NCI-H446 treated with DMSO at 0.1 percent for 48 hours (cell line): ENCODE results near the gene PER3.
"Not testable (repeated sequence)": the region's sequence is repeated elsewhere in the genome, so short reads cannot be mapped to it uniquely, and the experiment has no call there.

Source experiments
- DNase-seq: peaks from one replicate; lab custom pipeline; 2025; lab: John Stamatoyannopoulos, UW

Gene PER3

DNA sequence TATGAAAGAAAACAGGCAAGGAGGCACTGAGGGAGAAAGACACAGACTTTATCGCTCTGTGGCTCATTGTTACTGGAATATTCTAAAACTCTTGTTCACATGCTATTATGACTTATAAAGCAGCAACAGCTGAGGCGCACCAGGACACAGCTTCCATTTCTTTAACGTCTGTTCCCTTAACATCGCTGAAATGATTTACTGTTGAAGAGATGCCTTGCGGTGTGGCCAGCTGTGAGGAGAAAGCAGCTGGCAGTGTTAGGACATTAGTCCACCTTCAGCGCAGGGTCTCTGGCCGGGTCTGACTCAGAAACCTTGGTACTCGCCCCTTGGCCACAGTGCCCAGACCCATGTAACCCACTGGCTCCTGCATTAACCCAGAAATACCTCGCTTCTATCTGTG, 3.1 kb upstream of the PER3 start:
- DNase-seq: no peak

DNA sequence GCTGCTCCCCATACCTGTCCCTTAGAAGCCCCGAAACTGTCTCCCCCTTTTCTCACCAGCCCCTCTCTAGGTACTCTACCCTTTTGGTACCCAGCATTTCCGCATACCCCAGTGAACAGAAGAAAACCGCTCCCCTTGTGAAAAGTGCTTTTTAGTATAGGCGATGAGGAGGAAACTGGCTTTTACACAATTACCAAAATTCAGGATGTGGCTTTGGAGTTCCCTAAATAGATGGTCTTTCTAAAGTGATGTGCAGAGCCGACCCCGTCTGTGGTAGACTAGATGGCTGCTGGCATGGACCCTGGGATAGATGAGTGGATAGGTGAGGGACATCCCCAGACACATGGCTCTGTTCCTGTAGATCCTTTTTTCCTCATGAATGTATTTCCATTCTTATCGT, 2.6 kb upstream of the PER3 start:
- DNase-seq: no peak

DNA sequence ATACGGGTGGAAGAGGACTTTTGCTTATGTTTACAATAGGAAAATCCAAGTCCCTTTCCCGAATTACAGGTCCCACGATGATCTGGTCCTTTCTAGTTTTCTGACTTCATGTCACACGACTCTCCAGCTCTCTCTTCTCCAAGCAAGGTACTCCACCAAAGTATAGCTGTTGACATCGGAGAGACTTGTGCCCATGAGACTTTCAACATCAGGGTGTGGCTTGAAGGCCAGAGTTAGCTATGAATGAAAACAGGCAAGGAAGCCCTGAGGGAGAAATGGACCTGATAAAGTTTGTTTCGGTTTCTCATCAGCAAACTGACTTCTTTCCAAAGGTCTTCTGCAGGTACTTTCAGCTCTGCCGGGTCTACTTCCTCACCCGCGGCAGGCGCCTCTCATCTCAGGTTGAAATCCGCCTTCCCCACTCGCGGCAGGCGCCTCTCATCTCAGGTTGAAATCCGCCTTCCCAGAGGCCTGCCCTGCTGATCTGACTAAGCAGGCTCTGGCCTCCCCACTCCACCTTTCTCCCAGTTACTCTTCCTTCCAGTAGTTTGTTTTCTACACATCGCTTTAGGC, 2.1 kb upstream of the PER3 start:
- DNase-seq: no peak

DNA sequence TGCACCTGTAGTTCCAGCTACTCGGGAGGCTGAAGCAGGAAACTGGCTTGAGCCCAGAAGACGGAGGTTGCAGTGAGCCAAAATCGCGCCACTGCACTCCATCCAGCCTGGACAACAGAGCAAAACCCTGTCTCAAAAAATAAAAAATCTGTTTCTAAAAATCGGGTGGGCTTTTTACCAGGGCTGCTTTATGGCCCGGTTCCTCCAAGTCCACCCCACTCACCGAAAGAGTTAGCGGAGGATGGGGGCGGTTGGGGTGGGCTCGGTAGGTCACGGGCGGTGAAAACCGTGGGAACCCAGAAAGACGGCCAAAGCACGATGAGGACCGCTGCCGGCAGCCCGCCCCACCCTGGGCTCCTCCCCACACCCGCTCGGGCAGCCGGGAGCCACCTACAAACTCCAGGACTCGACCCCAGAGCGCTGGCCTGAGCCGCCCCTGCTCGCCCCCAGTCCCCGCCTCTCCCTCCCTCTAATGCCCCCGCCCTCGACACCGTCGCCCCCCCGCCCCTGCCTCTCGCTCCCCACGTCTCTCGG, 846 bp upstream of the PER3 start:
- DNase-seq: peak; percentile 39

DNA sequence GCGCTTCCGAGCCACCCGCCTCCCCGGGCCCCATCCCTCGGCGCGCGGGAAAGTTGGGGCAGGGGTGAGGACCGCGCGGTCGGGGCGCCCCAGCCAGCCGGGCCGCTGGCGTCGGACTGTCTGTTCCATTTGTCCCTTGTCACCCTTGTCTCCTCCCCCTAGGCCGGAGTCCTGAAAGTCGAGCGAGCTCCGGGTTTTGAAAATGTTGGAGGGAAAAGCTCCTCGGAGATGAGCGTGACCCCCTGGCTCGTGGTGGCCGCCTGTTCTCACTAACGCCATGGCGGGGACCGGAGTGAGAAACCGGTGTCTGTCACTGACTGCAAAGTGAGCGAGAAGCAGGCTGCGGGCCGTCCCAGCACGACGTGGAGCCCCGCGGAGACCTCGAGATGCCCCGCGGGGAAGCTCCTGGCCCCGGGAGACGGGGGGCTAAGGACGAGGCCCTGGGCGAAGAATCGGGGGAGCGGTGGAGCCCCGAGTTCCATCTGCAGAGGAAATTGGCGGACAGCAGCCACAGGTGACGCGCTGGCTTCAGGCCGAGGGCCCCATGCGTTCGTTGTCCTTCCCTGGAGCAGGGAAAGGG, 491 bp downstream of the PER3 start:
- no peak for DNase-seq

DNA sequence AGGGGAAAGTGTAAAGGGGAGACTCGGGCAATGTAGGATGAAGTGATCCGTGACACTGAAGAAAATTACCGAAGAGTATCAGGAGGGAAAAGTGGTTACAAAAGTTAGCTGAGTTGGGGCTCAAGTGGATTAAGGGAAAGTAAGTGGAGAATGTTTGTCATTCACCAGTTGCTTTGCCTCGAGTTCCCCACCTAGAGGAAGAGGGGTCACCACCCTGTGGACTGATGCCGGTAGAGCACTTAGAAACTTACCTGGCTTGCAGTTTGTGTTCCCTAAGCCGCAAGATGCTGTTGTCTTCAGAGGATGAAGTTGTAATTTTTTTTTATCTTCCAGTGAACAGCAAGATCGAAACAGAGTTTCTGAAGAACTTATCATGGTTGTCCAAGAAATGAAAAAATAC, 1.0 kb downstream of the PER3 start:
- no peak for DNase-seq

- no peak for DNase-seq
Measured at GRCh38 chr1:7786795-7787194, 2.7 kb downstream of the PER3 start.

DNA sequence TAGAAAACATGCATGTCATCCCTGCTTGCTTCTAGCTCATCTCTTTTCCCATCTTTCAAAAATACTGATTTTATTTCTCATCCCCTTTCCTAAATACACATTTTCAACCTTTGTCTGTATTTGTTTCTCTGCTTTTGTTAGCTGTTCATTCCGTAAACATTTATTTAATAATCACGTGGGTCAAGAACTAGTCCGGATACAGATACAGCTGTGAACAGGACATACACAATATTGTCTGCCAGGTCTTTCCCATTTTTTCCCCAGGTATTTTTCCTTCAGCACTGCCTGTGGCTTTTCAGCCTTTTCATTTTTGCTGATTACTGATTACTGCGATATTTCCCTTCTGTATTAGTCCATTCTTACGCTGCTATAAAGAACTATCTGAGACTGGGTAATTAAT, 5.7 kb downstream of the PER3 start:
- no peak for DNase-seq

- not testable (repeated sequence) for DNase-seq
Measured at GRCh38 chr1:7791027-7791426, 6.9 kb downstream of the PER3 start.

- no peak for DNase-seq
Measured at GRCh38 chr1:7795406-7795805, 11.3 kb downstream of the PER3 start.

DNA sequence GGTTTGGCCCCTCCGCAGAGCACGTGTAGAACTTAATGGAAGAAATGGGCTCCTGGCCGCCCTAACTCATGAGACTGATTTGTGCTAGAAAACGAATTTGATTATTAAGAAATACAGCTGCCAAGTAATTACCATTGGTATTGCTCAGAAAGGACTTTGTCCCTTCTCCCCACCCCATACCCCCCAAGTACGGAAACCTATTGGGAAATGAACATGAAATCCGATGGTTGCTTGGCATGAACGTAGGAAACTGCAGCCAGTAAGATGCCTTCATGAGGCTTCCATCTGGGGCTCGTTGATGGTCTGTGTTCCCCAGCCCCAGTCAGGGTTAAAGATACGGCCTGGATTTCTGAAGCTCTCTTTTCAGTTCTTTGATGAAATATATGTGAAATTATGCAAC, 21.4 kb downstream of the PER3 start:
- no peak for DNase-seq

DNA sequence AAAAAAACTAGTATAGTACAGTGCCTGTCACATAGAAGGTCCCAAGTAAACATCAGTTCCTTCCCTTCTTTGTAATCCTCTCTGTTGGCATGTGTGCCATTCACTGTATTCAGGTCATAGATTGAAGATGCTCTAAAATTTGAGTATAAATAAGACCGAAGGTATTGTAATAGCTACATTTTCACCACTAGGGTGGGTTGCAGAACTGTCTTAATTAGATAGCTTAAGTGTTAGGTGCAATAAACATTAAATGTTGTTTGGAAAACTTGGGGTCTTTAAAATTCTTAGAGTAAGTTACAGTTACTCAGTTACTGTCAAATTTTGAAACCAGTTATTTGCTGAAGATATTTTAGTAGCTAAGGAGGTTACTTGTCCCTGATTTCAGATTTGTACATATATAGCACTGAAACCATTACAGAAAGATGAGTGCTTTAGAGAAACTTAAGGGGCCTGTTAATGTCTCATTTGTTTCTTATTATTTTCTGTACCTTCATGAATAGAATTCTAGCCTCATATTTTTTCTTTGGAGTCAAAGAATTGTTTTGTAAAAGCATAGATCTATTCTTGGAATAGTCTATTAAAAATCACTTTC, 24.3 kb downstream of the PER3 start:
- DNase-seq: peak; percentile 43

DNA sequence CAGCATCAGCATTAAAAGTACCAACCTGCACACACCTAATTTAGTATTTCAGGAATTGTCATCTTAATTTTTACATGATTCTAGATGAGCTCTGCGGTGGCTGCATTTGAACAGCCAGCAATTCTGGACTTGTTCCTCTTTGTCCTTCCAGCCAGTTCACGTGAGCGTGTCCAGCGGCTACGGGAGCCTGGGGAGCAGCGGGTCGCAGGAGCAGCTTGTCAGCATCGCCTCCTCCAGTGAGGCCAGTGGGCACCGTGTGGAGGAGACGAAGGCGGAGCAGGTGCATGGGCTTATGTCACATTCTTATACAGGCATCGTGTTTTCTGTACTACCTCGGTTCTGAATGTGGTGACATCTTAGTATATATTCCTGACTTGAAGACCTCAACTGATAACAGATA, 25.7 kb downstream of the PER3 start:
- DNase-seq: no peak

DNA sequence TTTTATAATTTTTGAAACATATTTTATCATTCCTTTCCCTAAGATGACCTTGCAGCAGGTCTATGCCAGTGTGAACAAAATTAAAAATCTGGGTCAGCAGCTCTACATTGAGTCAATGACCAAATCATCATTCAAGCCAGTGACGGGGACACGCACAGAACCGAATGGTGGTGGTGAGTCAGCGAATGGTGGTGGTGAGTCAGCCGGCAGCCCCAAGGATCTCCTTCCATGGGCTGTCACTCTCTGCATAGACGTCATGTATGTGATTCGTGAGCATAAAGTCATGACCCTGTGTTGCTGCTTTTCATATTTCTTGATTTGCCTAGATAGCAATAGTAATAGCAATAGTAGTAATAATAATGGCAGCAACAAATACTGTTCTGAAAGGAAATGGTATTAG, 26.3 kb downstream of the PER3 start:
- no peak for DNase-seq

DNA sequence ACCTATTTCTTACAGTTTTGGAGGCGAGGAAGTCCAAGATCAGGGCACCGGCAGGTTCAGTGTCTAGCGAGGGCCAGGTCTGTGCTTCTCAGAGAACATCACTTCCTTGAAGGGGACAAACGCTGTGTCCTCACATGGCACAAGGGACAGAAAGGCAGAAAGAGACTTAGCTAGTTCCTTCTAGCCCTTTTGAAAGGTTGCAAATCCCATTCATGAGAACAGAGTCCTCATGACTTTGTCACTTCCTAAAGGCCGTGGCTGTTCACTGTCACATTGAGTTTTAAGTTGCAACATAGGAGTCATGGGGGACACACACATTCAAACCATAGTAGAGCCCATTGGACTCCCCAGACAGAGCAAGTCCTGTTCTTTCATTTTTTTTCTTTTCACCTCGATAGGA, 27.4 kb downstream of the PER3 start:
- no peak for DNase-seq

GRCh38 chr1:7813677-7814373, 29.7 kb downstream of the PER3 start:
- DNase-seq: no peak

- DNase-seq: no peak
Measured at GRCh38 chr1:7821282-7821681, 37.2 kb downstream of the PER3 start.

- no peak for DNase-seq
Measured at GRCh38 chr1:7824701-7825100, 40.6 kb downstream of the PER3 start.

DNA sequence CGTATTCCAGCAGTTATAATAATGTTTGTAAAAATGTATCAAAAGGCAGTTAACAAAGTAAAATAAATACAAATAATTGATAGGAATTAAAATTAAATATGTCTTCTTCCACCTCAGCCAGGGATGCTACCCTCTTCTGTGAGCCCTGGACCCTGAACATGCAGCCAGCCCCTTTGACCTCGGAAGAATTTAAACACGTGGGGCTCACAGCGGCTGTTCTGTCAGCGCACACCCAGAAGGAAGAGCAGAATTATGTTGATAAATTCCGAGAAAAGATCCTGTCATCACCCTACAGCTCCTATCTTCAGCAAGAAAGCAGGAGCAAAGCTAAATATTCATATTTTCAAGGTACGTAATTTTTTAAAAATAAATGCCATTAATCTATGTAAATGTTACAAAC, 42.3 kb downstream of the PER3 start:
- DNase-seq: no peak

GRCh38 chr1:7827126-7827955, 43.2 kb downstream of the PER3 start:
- no peak for DNase-seq

GRCh38 chr1:7831458-7831857, 47.4 kb downstream of the PER3 start:
- DNase-seq: no peak

- DNase-seq: no peak
Measured at GRCh38 chr1:7833035-7833434, 48.9 kb downstream of the PER3 start.
